Mucosa of descending colon (tissue), 3 donors: ENCODE measurements around the gene IQCH. TPM values are rescaled to one million over a fixed set of nuclear protein-coding genes. Genes with fewer than 3 reads are reported as not detected.

Source experiments
- ATAC-seq: fragments of 200-7000 bp; cut with Tn5 transposase; one replicate; pipeline ENCODE4 v1.9.1; 2020; ENCODE audit warnings: mild to moderate bottlenecking, moderate library complexity
- DNase-seq, 3 donors: peaks; one replicate each; pipeline ENCODE4 v3.0.0-alpha.2; 2020
- H3K36me3 ChIP-seq: fragments of 200-600 bp; one replicate; pipeline ENCODE4 v1.8.0; 2021; ENCODE audit warnings: low read depth, mild to moderate bottlenecking
- H3K4me1 ChIP-seq: fragments of 200-600 bp; one replicate; pipeline ENCODE4 v1.8.0; 2021; ENCODE audit warnings: low read depth, mild to moderate bottlenecking
- H3K4me3 ChIP-seq: fragments of 200-600 bp; one replicate; pipeline ENCODE4 v1.8.0; 2021; ENCODE audit warnings: mild to moderate bottlenecking
- H3K9me3 ChIP-seq: fragments of 200-600 bp; one replicate; pipeline ENCODE4 v1.8.0; 2021; ENCODE audit warnings: mild to moderate bottlenecking
- CTCF ChIP-seq: fragments of 200-600 bp; IDR thresholded peaks from one replicate; pipeline ENCODE4 v1.8.0; 2022; ENCODE audit warnings: antibody characterized with exemption, mild to moderate bottlenecking
- intact Hi-C, 2 donors: fragments of 100-400 bp; cut with DNase I in 1 of 2; cut with micrococcal nuclease in 1 of 2; formaldehyde crosslinking; loops; one replicate each; pipeline versions ENCODE4 v1.11.0 to v1.11.1; 2022; cut with DNase I, micrococcal nuclease
- total RNA-seq, 3 donors: library from RNA; stranded (reverse); fragmentation: NEBNext Ultra II Directional in 2 of 3; extraction: Animal tissue kit (Norgen Biotek cat#: 25700) in 2 of 3; gene quantifications; one replicate each; pipeline versions ENCODE4 v1.2.1 to v1.2.4, GENCODE V29; 2021 to 2023
- donor health status: DM: no; HTN: no; CAD: no; lungs with moderate emphysema.
- donor health status: DM: no; HTN: no; CAD: no.
- donor health status: DM: no; HTN: yes; CAD: no.

Gene IQCH
- total RNA-seq, 3 donors from 2014 or later: 2.2 to 3.0 (median 2.2) TPM

- Histone ChIP-seq H3K9me3 (no peaks in the 10 kb centered on the region), H3K4me3 (no peak overlapping the region), H3K36me3 (no peaks in the 10 kb centered on the region), H3K4me1 (no peaks in the 10 kb centered on the region)
- TF ChIP-seq CTCF: no peak
- intact Hi-C loops: no loop called here
- ATAC-seq (no peak), DNase-seq (no peak)
These were observed 220.0 kb downstream of the IQCH start for GRCh38 chr15:67474405-67475110.

DNA sequence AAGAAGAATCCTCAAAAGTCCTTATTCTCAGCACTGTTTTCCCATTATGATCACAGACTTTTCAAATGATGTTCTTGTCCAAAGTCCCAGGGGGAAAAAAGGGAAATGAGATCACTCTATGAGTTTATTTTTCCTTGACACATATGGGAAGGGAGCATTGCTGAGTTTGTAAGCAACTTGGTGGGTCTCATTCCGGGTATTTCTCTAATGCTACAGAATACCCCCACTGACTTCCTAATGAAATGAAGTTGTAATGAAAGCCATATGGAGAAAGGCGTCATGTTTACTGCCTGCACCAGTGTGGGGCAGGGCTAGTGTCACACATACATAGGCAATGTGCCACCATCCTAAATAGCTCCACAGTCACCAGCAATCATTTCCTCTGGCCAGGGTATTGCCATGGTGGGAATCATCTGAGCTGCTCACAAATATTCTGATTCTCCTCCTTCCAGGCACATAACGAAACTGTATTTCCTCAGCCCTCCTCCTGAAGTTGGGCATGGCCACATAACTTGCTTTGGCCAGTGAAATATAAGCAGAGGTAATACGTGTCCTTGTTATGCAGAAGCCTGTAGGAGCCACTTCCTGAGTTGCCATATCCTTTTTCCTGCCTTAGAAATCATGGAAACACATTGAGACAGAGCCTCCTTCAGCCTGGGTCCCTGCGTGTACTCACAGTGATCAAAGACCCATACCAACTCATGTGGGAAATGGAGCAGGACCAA is 225.4 kb downstream of the IQCH start:
- ATAC-seq (no peak), DNase-seq (no peak)

GRCh38 chr15:67480741-67481140 is 226.2 kb downstream of the IQCH start:
- Histone ChIP-seq H3K4me3 (no peak overlapping the region), H3K36me3 (no peaks in the 10 kb centered on the region), H3K4me1 (no peaks in the 10 kb centered on the region), H3K9me3 (no peaks in the 10 kb centered on the region)
- DNase-seq (no peak), ATAC-seq (no peak)
- TF ChIP-seq CTCF: no peak
- intact Hi-C loops: no loop called here

More for the DNA sequence above, 225.4 kb downstream of the IQCH start:
- Histone ChIP-seq H3K9me3 (no peaks in the 10 kb centered on the region), H3K4me1 (no peaks in the 10 kb centered on the region), H3K36me3 (no peaks in the 10 kb centered on the region), H3K4me3 (no peak overlapping the region)
- intact Hi-C loops: no loop called here
- TF ChIP-seq CTCF: no peak

- no peak for TF ChIP-seq CTCF
- ATAC-seq (no peak), DNase-seq (no peak)
- intact Hi-C loops: no loop called here
- no peaks in the 10 kb centered on the region for H3K4me1 ChIP-seq
- H3K4me3 ChIP-seq: no peak overlapping the region
- H3K36me3 ChIP-seq: no peaks in the 10 kb centered on the region
- no peaks in the 10 kb centered on the region for H3K9me3 ChIP-seq
These were observed 227.1 kb downstream of the IQCH start for GRCh38 chr15:67481680-67482079.

- Histone ChIP-seq H3K4me3 (no peak overlapping the region), H3K36me3 (no peaks in the 10 kb centered on the region), H3K9me3 (no peaks in the 10 kb centered on the region), H3K4me1 (no peaks in the 10 kb centered on the region)
- DNase-seq (no peak), ATAC-seq (no peak)
- intact Hi-C loops: no loop called here
- no peak for TF ChIP-seq CTCF
These were observed 241.0 kb downstream of the IQCH start for GRCh38 chr15:67495585-67495984.
